Measurements from ENCODE around the gene ZNF556.

DNA sequence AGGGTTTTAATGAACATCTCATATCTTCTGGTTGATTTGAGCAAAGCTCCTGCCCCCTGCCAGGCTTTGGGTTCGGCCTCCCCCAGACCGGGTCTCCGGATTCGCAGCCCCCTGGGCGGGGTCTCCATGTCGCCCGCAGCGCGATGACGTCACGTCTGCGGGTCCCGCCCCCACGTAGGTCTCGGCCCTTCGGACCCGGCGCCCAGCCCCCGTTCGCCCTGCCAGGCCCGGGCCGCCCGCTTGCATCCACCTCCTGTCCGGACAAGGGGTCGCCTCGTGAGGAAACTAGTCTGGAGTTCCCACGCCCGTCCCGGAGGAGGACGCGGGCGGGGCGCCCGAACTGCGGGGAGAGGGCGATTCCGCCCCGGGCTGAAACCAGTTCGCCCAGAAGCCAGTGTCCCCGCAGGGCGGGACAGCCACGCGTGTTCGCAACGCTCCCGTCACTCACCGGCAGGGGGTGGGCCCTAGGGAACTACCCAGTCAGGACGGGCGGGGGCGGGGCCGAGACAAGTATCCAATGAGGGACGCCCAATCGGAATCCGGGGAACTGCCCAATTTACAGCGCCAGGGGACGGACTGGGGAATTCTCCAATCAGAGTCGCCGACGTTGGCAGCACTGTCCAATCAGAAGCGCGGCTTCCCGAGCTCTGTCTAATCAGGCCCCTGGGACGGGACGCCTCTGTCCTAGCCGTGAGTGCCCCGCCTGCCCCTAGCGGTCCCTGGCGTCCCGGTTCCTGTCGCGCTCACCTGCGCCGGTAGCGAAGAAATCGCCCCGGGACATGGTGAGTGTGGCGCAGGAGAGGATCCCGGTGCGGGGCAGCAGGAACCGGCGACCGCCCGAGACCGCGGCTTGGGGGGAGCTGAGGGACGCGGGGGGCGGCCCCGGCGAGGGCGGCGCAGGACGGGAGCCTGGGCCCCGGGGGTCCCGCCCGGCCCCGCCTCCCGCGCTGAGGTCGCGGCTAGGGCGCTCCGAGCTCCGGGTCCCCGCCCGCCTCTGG, 26.0 kb upstream of the ZNF556 start, which contains the start of gene ZNF555:
- TF ChIP-seq, protein P1, sequence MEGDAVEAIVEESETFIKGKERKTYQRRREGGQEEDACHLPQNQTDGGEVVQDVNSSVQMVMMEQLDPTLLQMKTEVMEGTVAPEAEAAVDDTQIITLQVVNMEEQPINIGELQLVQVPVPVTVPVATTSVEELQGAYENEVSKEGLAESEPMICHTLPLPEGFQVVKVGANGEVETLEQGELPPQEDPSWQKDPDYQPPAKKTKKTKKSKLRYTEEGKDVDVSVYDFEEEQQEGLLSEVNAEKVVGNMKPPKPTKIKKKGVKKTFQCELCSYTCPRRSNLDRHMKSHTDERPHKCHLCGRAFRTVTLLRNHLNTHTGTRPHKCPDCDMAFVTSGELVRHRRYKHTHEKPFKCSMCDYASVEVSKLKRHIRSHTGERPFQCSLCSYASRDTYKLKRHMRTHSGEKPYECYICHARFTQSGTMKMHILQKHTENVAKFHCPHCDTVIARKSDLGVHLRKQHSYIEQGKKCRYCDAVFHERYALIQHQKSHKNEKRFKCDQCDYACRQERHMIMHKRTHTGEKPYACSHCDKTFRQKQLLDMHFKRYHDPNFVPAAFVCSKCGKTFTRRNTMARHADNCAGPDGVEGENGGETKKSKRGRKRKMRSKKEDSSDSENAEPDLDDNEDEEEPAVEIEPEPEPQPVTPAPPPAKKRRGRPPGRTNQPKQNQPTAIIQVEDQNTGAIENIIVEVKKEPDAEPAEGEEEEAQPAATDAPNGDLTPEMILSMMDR (IDR thresholded peaks at IDR 0.05): peak; percentile 48 to 78 (median 53)
- peak; percentile 40 for TF ChIP-seq POLR2A (IDR thresholded peaks at IDR 0.05)
- peak; percentile 63 to 74 (median 68) for TF ChIP-seq POLR2AphosphoS5 (IDR thresholded peaks at IDR 0.05)

All from transverse colon (tissue), 4 donors.